Measurements from ENCODE around the gene CAMK1D.

The CAMK1D gene

GRCh38 chr10:12841426-12841825 is 492.1 kb downstream of the CAMK1D start:
- DNase-seq (ENCODE audit: low read depth), result no peak
- TF ChIP-seq CTCF (IDR thresholded peaks at IDR 0.05; ENCODE audit: insufficient read depth, low read depth, low read length, missing control alignments), result no peak
- H3K4me3 ChIP-seq (ENCODE audit: low read depth, low read length), result no peak overlapping the region

GRCh38 chr10:12841826-12842225 is 492.5 kb downstream of the CAMK1D start:
- no peak for TF ChIP-seq CTCF (IDR thresholded peaks at IDR 0.05; ENCODE audit: insufficient read depth, low read depth, low read length, missing control alignments)
- DNase-seq (ENCODE audit: low read depth), result no peak
- H3K4me3 ChIP-seq (ENCODE audit: low read depth, low read length), result no peak overlapping the region

GRCh38 chr10:12842310-12842709 is 493.0 kb downstream of the CAMK1D start:
- no peak for DNase-seq (ENCODE audit: low read depth)
- no peak for TF ChIP-seq CTCF (IDR thresholded peaks at IDR 0.05; ENCODE audit: insufficient read depth, low read depth, low read length, missing control alignments)
- no peak overlapping the region for H3K4me3 ChIP-seq (ENCODE audit: low read depth, low read length)

- TF ChIP-seq CTCF (IDR thresholded peaks at IDR 0.05; ENCODE audit: insufficient read depth, low read depth, low read length, missing control alignments), result no peak
- H3K4me3 ChIP-seq (ENCODE audit: low read depth, low read length), result no peak overlapping the region
- DNase-seq (ENCODE audit: low read depth), result no peak
Measured at GRCh38 chr10:12843296-12843945, 494.1 kb downstream of the CAMK1D start.

- DNase-seq (ENCODE audit: low read depth), result no peak
- H3K4me3 ChIP-seq (ENCODE audit: low read depth, low read length), result no peak overlapping the region
- no peak for TF ChIP-seq CTCF (IDR thresholded peaks at IDR 0.05; ENCODE audit: insufficient read depth, low read depth, low read length, missing control alignments)
Measured at GRCh38 chr10:12844811-12845483, 495.6 kb downstream of the CAMK1D start.

GRCh38 chr10:12846718-12847117 is 497.4 kb downstream of the CAMK1D start:
- DNase-seq (ENCODE audit: low read depth), result no peak
- no peak overlapping the region for H3K4me3 ChIP-seq (ENCODE audit: low read depth, low read length)
- no peak for TF ChIP-seq CTCF (IDR thresholded peaks at IDR 0.05; ENCODE audit: insufficient read depth, low read depth, low read length, missing control alignments)
